ENCODE measurements around the gene PROZ.

The PROZ gene

DNA sequence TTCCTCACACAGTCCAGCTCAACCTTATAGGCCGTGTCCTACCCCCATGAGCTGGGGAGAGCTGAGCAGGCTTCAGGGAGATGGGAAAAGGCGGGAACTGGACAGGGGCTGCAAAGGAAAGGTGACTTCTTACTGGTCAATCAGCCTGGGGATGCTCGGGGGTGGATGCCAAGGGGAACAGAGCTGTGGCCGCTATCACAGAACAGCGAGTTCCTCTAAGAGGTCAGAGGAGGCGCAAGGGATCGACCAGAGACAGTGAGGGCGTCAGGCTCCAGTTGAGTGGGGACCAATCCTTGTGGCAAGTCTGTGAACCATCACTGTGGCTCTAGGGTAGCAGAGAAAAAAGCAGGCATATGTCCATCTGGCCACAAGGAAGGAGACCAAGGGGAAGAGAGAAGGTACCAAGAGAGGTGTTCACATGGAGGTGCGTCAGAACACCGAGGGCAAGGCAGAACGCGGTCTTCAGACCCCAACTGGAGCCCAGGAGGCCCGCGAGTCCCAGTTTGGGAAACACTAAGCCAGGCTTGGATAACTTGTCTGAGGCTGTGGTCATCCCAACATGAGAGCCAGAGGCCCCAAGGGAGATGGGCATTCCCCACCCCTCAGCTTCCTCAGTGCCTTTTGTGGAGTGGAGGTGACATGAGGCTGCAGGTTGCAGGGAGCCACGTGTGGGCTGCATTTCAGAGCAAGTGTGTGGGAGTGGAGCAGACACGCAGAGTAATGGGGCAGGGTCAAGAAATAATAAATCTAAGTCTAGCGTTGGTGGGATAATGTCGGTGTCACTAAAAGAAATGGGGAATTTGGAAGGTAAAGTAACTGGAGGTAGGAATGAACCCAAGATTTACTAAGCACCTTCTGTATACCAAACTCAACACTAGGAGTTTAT lies 31.9 kb upstream of the PROZ start:
- H3K4me3 Mint-ChIP-seq: no peak overlapping the region
- no peaks in the 10 kb centered on the region for H3K4me1 Mint-ChIP-seq

DNA sequence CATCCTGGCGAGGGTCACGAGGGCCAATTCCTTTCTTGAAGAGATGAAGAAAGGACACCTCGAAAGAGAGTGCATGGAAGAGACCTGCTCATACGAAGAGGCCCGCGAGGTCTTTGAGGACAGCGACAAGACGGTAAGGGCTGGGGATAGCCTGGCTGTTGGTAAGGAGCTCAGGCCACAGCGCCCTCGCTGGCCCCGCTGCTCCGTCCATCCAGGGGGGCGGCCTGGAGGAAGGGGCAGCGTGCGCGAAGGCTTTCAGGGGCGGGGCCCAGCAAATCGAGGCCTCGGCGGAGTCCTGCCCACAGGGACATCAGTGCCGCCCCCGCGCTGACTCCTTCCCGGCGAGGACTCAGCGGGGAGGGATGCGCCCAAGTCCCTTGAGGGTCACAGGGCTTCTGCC lies 29.0 kb upstream of the PROZ start:
- Mint-ChIP-seq H3K27ac (no peak overlapping the region), H3K27me3 (peaks cover 44% of the 10 kb centered on the region), H3K36me3 (no peaks in the 10 kb centered on the region), H3K4me1 (no peaks in the 10 kb centered on the region), H3K4me3 (no peak overlapping the region), H3K9me3 (no peaks in the 10 kb centered on the region)
- ATAC-seq: no peak

More for the DNA sequence above, 31.9 kb upstream of the PROZ start:
- ATAC-seq: no peak
- Mint-ChIP-seq H3K27me3 (peaks cover 66% of the 10 kb centered on the region), H3K27ac (no peak overlapping the region), H3K9me3 (no peaks in the 10 kb centered on the region), H3K36me3 (no peaks in the 10 kb centered on the region)

DNA sequence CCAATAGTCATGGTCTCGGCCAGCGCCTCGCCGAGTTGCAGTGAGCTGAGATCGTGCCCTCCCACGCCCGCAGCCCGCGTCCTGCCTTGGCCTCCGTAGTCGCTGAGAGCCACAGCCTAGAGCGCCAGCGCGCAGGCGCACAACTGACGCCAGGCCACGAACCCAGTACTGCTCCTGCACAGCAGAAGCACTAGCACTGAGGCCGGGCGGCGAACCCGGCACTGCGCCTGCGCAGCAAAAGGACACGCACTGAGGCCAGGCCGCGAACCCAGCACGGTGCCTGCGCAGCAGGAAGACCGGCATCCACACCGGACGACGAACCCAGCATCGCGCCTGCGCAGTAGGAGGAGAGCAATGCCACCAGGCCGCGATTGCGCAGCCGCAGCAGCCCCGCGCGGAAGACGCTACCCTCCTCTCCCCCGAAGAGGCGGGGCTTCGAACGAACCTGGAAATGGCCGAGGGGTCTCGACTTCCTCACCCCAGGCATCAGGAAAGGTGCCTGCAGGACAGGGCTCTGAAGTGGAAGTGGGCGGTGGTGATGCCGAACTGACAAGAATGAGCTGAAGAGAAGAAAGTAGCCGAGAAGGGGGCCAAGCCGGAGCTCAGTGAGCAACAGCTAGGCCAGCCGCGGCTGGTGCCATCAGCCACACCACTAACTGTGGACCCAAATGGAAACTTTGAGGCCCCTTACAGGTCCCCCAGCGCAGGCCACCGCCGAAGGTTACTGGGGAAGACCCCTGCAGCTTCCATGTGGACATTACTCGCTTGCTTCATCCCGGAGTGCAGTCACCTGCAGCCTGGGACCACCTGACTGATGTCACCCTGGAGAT lies 28.3 kb upstream of the PROZ start:
- no peak overlapping the region for H3K4me3 Mint-ChIP-seq
- no peaks in the 10 kb centered on the region for H3K36me3 Mint-ChIP-seq
- no peaks in the 10 kb centered on the region for H3K9me3 Mint-ChIP-seq
- ATAC-seq: no peak
- H3K27ac Mint-ChIP-seq: no peak overlapping the region
- H3K27me3 Mint-ChIP-seq: peaks cover 44% of the 10 kb centered on the region
- H3K4me1 Mint-ChIP-seq: no peaks in the 10 kb centered on the region

- Mint-ChIP-seq H3K27me3 (peaks cover 11% of the 10 kb centered on the region), H3K4me1 (no peaks in the 10 kb centered on the region), H3K9me3 (no peaks in the 10 kb centered on the region), H3K36me3 (no peaks in the 10 kb centered on the region), H3K27ac (no peak overlapping the region), H3K4me3 (no peak overlapping the region)
- ATAC-seq: no peak
Measured at GRCh38 chr13:113135281-113135760, 23.1 kb upstream of the PROZ start.

- H3K4me3 Mint-ChIP-seq: no peak overlapping the region
- H3K36me3 Mint-ChIP-seq: no peaks in the 10 kb centered on the region
- no peak overlapping the region for H3K27ac Mint-ChIP-seq
- H3K9me3 Mint-ChIP-seq: no peaks in the 10 kb centered on the region
- H3K4me1 Mint-ChIP-seq: no peaks in the 10 kb centered on the region
- H3K27me3 Mint-ChIP-seq: peaks cover 11% of the 10 kb centered on the region
- ATAC-seq: no peak
Measured at GRCh38 chr13:113137691-113138298, 20.7 kb upstream of the PROZ start.

GRCh38 chr13:113138792-113139551 lies 19.5 kb upstream of the PROZ start:
- Mint-ChIP-seq H3K27ac (no peak overlapping the region), H3K9me3 (no peaks in the 10 kb centered on the region), H3K4me3 (no peak overlapping the region), H3K36me3 (no peaks in the 10 kb centered on the region), H3K27me3 (peaks cover 17% of the 10 kb centered on the region), H3K4me1 (no peaks in the 10 kb centered on the region)
- ATAC-seq: no peak

DNA sequence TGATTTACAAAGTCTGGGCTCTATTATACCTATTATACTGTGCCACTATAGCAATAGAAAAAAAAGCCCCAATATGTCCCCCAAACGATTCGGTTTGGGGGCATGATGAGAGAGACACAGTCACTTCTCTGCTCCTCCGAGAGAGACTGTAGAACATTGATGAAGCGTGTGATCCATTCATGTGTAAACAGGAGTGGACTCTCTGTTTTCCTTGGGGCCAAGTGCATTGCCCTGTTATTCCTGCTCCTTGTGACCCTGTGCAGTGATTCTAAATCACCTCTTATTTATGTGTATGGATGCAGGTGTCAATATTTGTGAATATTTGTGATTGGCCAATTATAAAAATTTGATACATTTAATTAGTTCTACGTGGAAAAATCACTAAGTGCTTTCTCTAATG lies 18.9 kb upstream of the PROZ start:
- Mint-ChIP-seq H3K9me3 (no peaks in the 10 kb centered on the region), H3K4me3 (no peak overlapping the region), H3K4me1 (no peaks in the 10 kb centered on the region), H3K27ac (no peak overlapping the region), H3K36me3 (no peaks in the 10 kb centered on the region), H3K27me3 (peaks cover 21% of the 10 kb centered on the region)
- no peak for ATAC-seq

- peaks cover 25% of the 10 kb centered on the region for H3K27me3 Mint-ChIP-seq
- H3K4me3 Mint-ChIP-seq: no peak overlapping the region
- no peaks in the 10 kb centered on the region for H3K36me3 Mint-ChIP-seq
- no peaks in the 10 kb centered on the region for H3K4me1 Mint-ChIP-seq
- H3K27ac Mint-ChIP-seq: no peak overlapping the region
- H3K9me3 Mint-ChIP-seq: peaks cover 2% of the 10 kb centered on the region
- ATAC-seq: no peak
Measured at GRCh38 chr13:113140677-113141600, 17.5 kb upstream of the PROZ start.

DNA sequence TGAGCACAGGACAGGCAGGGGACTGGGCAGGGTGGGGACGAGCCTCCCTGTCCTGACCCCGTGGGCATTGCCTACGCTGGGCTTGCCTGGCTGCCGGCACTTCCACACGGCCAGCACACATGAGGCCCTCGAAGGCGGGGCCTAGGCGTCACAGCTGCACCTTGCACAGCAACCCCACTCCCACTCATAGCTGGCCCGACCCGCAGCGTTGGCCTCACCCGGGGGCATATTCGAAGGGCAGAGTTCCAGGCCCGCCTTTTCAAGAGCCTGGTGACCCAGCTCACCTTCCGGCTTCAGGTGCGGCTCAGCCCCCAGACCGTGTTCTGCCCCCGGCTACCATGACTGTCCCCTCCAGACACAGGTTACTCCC lies 16.9 kb upstream of the PROZ start:
- Mint-ChIP-seq H3K4me1 (no peaks in the 10 kb centered on the region), H3K4me3 (no peak overlapping the region), H3K36me3 (no peaks in the 10 kb centered on the region), H3K9me3 (peaks cover 2% of the 10 kb centered on the region), H3K27me3 (peaks cover 31% of the 10 kb centered on the region), H3K27ac (no peak overlapping the region)
- ATAC-seq: no peak

DNA sequence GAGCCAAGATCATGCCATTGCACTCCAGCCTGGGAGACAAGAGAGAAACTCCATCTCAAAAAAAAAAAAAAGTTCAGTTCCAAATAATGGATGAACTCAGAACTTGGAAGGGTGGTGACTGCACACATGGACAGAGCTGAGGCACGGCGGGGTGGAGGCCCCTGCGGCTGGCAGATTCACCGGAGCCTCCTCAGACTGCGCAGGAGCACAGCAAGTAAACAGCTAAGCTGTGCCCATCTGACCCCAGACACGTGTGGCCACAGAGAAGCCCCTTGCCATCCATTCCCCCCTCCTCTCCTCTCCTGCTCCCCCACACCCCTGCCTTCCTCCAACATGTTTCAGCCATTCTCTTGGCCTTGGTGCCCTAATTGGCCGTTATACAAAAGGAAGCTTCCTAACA lies 15.6 kb upstream of the PROZ start:
- no peaks in the 10 kb centered on the region for H3K4me1 Mint-ChIP-seq
- H3K27ac Mint-ChIP-seq: no peak overlapping the region

GRCh38 chr13:113143466-113144254 lies 14.8 kb upstream of the PROZ start:
- Mint-ChIP-seq H3K4me1 (no peaks in the 10 kb centered on the region), H3K4me3 (no peak overlapping the region), H3K9me3 (peaks cover 2% of the 10 kb centered on the region), H3K27ac (no peak overlapping the region), H3K27me3 (peaks cover 38% of the 10 kb centered on the region), H3K36me3 (no peaks in the 10 kb centered on the region)
- ATAC-seq: no peak

More for the DNA sequence above, 15.6 kb upstream of the PROZ start:
- H3K27me3 Mint-ChIP-seq: peaks cover 33% of the 10 kb centered on the region
- no peak for ATAC-seq
- H3K4me3 Mint-ChIP-seq: no peak overlapping the region
- peaks cover 2% of the 10 kb centered on the region for H3K9me3 Mint-ChIP-seq
- no peaks in the 10 kb centered on the region for H3K36me3 Mint-ChIP-seq

GRCh38 chr13:113144255-113144629 lies 14.2 kb upstream of the PROZ start:
- no peak for ATAC-seq
- Mint-ChIP-seq H3K27ac (no peak overlapping the region), H3K9me3 (peaks cover 2% of the 10 kb centered on the region), H3K4me3 (no peak overlapping the region), H3K4me1 (no peaks in the 10 kb centered on the region), H3K36me3 (no peaks in the 10 kb centered on the region), H3K27me3 (peaks cover 44% of the 10 kb centered on the region)

DNA sequence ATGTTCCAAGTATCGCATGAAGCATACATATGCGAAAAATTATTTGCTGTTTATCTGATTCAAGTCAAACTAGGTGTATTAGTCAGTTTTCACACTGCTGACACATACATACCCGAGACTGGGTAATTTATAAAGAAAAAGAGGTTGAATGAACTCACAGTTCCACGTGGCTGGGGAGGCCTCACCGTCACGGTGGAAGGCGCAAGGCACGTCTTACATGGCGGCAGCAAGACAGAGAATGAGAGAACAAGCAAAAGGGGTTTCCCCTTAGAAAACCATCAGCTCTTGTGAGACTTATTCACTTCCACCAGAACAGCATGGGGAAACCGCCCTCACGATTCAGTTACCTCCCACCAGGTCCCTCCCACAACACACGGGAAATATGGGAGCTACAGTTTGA lies 13.0 kb upstream of the PROZ start:
- Mint-ChIP-seq H3K27me3 (peaks cover 52% of the 10 kb centered on the region), H3K9me3 (peaks cover 2% of the 10 kb centered on the region), H3K36me3 (no peaks in the 10 kb centered on the region), H3K27ac (no peak overlapping the region), H3K4me3 (no peak overlapping the region), H3K4me1 (no peaks in the 10 kb centered on the region)
- ATAC-seq: no peak
